Fibroblast of the aortic adventitia (primary cell): ENCODE data around the gene FNIP1. TPM values are rescaled to one million over a fixed set of nuclear protein-coding genes. Genes with fewer than 3 reads are reported as not detected.

ENCODE experiments used
- DNase-seq: peaks from one replicate; pipeline ENCODE4 v3.0.0-alpha.2; 2010; ENCODE audit warnings: low read depth
- H3K4me3 ChIP-seq: 2 replicates; pipeline ENCODE4 v1.5.1; 2011; ENCODE audit warnings: low read depth, mild to moderate bottlenecking, control low read depth, low read length, moderate library complexity
- total RNA-seq: library from RNA; depleted of rRNA; stranded (reverse); fragments of >200 nt; gene quantifications from 2 replicates; pipeline ENCODE4 v1.2.3, GENCODE V29; 2012; ENCODE audit warnings: low replicate concordance
- TF ChIP-seq, protein P1 (sequence below): IDR thresholded peaks from 2 replicates; pipeline ENCODE4 v1.5.1; 2011; ENCODE audit warnings: mild to moderate bottlenecking, low read length, control low read depth, inconsistent platforms; ENCODE audit not compliant: insufficient read depth

Gene FNIP1
- total RNA-seq, 1 donor = 99.9 TPM

DNA sequence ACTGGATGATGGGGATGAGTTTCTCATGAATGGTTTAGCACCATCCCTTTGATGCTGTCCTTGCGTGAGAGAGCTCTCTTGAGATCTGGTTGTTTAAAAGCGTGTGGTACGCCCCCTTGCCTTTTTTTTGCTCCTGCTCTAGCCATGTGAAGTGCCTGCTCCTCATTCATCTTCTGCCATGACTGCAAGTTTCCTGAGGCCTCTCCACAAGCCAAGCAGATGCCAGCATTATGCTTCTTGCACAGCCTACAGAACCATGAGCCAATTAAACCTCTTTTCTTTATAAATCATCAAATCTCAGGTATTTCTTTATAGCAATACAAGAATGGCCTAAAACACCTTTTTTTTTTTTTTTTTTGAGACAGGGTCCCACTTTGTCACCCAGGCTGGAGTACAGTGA, 32.8 kb downstream of the FNIP1 start:
- no peak for DNase-seq
- no peak overlapping the region for H3K4me3 ChIP-seq
- TF ChIP-seq, protein P1, sequence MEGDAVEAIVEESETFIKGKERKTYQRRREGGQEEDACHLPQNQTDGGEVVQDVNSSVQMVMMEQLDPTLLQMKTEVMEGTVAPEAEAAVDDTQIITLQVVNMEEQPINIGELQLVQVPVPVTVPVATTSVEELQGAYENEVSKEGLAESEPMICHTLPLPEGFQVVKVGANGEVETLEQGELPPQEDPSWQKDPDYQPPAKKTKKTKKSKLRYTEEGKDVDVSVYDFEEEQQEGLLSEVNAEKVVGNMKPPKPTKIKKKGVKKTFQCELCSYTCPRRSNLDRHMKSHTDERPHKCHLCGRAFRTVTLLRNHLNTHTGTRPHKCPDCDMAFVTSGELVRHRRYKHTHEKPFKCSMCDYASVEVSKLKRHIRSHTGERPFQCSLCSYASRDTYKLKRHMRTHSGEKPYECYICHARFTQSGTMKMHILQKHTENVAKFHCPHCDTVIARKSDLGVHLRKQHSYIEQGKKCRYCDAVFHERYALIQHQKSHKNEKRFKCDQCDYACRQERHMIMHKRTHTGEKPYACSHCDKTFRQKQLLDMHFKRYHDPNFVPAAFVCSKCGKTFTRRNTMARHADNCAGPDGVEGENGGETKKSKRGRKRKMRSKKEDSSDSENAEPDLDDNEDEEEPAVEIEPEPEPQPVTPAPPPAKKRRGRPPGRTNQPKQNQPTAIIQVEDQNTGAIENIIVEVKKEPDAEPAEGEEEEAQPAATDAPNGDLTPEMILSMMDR = no peak

DNA sequence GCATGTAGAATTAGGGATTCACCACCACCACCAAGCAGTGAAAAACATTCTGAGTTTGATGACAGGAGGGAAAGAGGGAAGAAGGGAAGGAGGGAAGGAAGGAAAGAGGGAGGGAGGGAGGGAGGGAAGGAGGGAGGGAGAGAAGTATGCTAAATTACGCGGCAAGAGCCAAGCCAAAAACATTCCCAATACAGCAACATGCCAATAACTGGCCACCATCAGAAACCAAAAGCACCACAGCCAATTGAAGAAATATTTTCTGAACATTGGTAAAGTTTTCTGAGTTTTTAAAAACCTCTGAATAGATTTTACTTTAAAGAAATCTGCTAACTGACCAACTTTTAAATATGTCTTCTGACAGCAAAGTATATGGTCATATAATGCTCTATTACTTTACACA, 36.0 kb downstream of the FNIP1 start:
- TF ChIP-seq, protein P1 = no peak
- no peak for DNase-seq
- no peak overlapping the region for H3K4me3 ChIP-seq

DNA sequence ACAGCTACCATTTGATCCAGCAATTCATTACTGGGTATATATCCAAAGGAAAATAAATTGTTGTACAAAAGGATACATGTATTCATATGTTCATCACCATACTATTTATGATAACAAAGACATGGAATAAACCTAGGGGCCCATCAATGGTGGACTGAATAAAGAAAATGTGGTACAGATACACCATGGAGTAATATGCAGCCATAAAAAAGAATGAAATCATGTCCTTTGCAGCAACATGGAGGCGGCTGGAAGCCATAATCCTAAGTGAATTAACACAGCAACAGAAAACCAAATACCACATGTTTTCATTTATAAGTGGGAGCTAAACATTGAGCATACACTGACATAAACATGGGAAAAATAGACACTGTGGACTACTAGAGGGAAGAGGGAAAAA, 37.1 kb downstream of the FNIP1 start:
- H3K4me3 ChIP-seq = no peak overlapping the region
- TF ChIP-seq, protein P1 = no peak
- DNase-seq = no peak

DNA sequence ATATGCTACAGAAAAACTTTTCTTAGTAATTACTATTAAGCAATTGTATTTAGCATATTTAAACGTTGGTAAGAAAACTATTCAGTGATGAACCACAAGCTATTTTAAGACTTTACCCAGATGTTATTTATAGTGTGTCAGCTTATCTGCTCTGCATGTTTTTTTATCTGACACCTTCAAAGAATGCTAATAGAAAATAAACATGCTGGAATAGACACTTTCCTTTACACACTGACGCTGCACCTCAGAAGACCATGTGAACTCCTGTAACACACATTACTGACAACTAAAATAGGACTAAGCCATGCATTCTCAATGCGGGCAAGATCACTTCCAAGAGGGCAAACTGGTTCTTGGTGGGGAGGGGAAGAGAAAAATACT, 38.3 kb downstream of the FNIP1 start:
- DNase-seq = peak; percentile 17

DNA sequence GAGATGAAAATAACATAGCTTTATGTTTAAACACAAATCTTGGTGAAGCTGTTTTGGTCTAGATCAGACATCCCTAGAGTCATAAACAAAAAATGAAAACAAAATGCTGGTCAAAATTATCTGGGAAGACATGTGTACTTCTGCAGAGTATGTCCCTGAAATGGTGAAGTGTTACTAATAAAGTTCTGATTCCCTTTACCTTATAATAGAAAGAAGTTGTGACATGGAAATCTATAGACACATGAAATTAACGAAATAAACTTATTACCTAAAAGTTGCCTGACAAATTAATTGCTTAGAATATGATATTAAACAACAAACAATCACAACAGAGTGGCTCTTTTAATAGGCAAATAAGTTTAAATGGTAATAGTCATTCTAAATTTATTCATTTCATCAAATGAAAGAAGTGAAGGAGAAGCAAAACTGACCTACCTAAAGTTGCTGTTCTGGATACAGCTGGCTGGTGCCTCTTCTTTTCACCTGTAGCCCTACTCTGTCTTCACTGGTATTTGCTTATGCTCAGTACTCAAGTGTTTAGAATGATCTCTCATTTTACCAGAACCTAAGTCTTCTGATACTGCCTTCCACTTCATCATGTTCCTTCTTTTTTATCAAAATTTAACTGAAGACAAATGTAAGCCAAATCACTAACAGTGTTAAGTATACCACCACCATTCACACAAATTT, 38.8 kb downstream of the FNIP1 start:
- H3K4me3 ChIP-seq = no peak overlapping the region
- DNase-seq = no peak

More for the DNA sequence above, 38.3 kb downstream of the FNIP1 start:
- no peak overlapping the region for H3K4me3 ChIP-seq
- TF ChIP-seq, protein P1 = no peak

DNA sequence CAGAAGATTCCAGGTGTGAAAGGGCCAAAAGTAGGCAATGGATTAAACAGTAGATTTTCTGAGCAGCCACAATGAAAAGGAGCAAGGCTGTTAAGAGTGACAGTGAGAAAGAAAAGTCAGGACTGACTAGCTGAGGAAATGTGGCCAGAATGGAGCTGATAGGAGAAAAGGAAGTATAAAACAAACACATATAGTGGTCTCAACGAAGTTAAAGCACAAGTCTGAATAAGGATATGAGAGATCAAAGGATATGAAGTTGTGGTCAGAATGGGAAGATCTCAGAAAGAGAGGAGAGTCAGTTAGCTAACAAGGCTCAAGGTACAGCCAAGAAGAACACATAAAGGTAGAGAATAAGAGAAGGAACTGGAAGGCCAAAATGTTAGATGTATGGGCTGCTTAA, 39.9 kb downstream of the FNIP1 start:
- H3K4me3 ChIP-seq = no peak overlapping the region
- no peak for DNase-seq
- TF ChIP-seq, protein P1 = no peak

More for the DNA sequence above, 38.8 kb downstream of the FNIP1 start:
- TF ChIP-seq, protein P1 = no peak

DNA sequence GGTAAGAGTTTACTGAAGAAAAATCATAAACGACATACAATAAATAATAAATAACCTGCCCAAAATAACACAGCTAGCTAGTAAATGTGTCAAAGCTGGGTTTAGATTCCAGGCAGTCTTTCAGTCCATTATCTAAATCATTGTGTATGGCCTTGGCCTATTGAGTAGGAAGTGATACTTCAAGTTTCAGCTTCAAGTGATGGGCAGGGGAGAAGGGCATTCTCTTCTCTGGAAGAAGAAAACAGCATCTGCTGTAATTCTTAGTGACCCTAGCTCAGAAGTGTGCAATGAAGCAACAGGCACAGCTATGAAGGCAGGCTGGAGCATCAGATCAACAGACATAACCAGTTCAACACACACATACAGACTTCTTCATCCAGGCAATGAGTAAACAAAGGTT, 42.5 kb downstream of the FNIP1 start:
- H3K4me3 ChIP-seq = no peak overlapping the region
- DNase-seq = no peak
- TF ChIP-seq, protein P1 = no peak
